Renal pelvis (tissue), 4 donors: ENCODE results near the gene TSEN54. TPM values are rescaled to one million over a fixed set of nuclear protein-coding genes. Genes with fewer than 3 reads are reported as not detected.

ENCODE experiments used
- DNase-seq: peaks from one replicate; pipeline ENCODE4 v3.0.0-alpha.2; 2013
- polyA plus RNA-seq, 3 donors: library from polyadenylated mRNA; unstranded; fragments of 120-200 nt; gene quantifications; one replicate each; pipeline ENCODE4 v1.2.1, GENCODE V29; 2013; ENCODE audit not compliant: insufficient read length in 3 of 3

Gene TSEN54
- polyA plus RNA-seq, 3 donors, result 45.4 to 58.8 (median 55.8) TPM

GRCh38 chr17:75540923-75541503 lies 24.7 kb downstream of the TSEN54 start:
- DNase-seq, result no peak

DNA sequence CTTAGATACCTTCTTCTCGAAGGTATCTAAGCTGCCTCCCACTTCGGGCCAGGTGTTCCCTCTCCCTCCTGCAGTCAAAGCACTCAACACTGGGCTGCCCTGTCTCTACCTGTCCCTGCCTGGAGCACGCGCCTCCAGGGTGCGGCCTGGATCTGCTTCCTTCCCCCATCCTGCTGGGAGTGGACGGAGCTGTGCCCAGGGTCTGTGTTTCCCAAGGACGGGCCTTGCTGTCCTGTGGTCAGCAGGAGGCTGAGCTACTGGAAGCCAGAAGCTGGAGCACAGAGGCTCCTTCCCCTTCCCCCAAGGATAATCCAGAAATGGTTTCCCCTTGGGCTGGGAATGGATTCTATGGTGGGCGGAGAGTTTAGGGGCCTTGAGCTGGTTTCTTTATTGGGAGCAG lies 25.9 kb downstream of the TSEN54 start:
- DNase-seq, result no peak

- DNase-seq, result no peak
Observed at GRCh38 chr17:75542728-75543336, 26.5 kb downstream of the TSEN54 start.

DNA sequence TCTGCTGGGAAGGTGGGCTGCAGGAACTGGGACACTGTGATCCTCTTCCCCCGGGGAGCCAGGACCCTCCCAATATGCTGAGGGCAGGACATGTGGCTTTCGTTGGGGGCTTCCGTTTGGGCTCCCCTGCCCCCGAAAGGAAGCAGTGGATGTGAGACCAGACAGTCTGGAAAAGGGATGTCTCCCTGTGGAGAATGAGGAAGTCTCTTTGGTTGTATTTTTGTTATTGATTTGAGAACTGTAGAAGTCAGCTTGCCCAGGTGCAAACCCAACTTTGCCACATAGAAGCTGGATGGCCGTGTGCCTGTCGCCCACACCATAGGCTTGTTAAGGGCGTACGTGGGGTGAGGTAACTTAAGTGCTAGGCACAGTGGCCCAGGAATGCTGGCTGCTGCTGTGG lies 27.9 kb downstream of the TSEN54 start:
- no peak for DNase-seq

DNA sequence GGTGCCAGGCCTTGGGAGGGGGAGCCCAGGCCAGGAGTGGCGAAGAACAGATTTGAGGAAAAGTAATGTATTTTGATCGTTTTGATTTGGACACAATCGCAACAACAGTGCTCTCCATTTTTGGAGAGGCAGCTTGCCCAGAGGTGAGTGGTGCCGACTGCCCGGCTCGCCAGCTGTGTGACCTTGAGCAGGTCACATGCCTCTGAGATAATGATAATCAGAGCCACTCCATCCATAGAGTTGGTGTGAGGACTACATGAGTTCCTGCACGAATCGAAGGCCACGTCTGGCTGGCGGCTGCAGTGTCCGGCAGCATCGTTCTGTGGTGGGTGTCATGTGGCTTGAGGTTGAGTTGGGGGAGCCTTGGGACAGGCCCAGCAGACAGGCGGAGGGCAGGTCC lies 29.9 kb downstream of the TSEN54 start:
- no peak for DNase-seq

GRCh38 chr17:75547091-75547490 lies 30.8 kb downstream of the TSEN54 start:
- DNase-seq, result no peak

DNA sequence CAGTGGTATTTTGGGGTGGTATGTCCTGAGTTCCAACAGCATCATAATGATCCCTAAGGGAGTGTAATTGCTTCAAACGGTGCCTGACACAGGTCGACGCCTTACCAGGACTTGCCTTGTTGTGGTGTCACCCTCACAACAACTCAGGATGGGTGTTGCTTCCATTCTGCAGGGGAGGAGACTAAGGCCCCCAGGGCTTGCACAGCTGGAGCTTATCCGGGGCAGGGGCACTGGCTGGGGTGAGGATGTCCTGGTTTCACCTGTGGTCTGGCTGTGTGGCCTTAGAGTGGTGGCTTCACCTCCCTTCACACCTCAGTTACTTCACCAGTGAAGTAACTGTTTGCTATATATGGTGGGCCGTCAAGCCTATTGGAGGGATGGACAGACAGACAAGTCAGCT lies 32.5 kb downstream of the TSEN54 start:
- DNase-seq, result no peak

DNA sequence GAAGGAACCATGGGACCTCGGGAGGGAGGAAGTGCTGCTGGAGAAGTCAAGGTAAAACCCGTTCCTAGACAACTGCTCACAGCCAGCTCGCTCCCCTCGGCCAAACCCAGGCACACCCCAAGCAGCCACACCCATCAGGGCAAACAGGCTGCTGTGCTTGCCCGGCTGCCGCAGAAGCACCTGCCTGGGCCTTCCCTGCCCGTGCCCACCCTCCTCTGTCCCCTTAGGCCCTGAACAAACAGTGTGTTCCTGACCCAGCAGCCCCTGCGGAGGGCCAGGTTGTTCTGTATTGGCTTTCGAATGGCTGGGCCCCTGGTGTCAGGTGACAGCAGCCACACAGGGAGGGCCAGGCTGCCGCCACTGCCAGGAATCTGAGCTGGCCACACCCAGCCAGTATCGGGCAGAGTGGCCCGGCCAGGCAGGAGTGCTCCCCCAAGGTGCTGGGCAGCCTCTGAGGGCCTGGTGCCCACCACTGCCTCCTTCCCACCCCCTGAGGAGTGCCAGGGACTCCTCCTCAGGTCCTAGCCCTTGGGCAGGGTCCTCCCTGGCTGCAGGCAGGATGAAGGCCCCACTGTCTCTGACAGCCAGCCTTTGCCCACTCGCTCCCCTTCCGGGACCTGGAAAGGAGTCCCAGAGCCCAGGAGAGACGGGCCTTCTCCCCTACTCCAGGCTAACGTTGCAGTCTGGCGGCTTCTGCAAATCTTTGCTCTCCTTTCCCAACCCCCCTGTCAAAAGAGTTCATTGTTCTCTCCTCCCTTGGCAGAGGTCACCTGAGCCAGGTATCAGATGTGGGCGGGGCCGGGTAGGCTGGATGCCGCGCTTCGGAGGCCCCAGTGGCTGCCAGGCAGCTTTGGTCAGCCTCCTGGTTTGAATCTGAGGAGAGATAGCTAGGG lies 33.2 kb downstream of the TSEN54 start:
- DNase-seq, result peak; percentile 83

DNA sequence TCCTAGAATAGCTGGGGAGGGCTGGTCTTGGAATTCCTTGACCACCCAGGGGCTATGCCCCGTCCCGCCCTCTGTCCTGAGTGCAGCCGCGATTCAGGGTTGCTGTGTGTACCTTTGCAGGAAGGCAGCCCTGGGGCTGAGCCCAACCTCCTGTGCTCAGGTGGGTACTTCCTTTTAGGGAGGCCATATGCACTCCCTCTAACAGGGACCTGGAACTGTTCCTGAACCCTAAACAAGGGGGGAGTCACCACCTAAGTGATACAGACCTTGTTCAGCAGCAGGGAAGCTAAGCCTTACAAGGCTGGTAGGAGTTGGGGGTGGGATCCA lies 33.8 kb downstream of the TSEN54 start:
- no peak for DNase-seq

DNA sequence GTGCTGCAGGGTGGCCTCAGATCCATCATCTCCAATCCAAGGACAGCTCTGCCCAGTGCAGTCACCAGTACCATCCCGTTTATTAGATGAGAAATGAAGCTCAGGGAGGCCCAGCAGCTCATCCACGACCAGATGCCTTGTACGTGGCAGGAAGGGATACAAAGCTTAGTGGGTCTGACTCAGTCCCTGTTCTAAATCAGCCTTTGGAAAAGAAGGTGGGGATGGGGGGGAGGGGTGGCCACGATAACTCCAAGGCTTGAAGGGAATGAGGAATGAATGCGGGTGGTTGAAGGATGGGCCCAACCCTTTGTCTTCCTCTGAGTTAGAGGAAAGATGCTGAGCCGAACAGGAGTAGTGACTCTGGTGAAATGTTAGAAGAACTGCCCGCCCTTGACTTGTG lies 34.9 kb downstream of the TSEN54 start:
- DNase-seq, result no peak

DNA sequence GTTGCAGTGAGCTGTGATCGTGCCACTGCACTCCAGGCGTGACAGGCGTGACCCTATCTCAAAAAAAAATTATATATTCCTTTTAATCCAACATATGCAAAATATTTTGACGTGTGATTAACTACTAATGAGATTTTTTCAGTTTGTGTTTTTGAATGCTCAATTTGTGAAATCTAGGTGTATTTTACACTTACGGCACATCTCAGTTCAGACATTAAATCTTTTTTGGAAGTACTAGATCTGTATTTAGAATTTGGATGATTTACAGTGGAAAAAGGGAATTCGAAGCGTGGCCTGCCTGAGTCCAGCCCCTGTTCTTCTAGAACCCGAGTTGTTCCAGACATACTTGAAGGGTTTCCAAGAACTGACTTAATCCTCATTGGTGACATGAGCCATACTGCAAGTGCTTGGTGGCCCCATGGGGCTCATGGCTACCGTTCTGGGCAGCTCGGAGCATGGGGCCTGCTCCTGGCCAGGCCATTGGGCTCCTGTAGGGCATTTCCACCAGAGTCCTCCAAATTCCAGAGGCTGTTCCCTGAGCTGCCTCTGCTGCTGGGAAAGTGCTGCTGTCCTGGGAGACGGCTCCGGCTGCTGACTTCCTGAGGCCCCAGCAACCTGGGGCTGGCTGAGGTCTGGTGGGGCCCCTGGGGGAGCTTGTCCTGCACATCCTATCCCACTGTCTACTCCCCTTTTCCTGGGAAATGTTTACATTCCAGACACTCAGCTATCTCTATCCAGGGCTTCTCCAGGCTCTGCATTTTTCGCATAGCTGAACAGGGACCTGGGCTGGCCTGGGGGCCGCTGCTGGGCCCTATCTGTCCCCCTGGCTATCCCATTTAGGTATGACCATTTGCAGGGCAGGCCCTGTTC lies 36.3 kb downstream of the TSEN54 start:
- no peak for DNase-seq

- no peak for DNase-seq
Observed at GRCh38 chr17:75553295-75554110, 37.2 kb downstream of the TSEN54 start.

DNA sequence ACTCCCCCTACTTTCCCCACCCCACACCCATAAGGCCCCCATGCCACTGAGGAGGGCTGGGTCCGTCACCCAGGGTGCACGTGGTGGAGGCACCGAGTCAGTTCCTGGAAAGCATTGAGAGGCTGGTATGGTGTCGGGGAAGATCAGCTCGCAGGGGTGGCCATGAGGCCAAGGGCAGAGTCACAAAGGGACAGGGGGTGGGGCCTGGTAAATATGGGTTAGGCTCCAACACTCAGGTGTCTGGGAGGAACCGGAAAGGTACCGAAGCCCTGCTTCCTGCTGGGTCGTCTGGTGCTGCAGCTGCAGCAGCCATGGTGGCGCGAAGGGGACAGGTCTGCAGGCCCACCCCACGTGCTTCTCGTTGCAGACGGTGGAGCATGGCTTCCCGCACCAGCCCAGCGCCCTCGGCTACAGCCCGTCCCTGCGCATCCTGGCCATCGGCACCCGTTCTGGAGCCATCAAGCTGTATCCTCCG lies 39.4 kb downstream of the TSEN54 start:
- DNase-seq, result no peak

DNA sequence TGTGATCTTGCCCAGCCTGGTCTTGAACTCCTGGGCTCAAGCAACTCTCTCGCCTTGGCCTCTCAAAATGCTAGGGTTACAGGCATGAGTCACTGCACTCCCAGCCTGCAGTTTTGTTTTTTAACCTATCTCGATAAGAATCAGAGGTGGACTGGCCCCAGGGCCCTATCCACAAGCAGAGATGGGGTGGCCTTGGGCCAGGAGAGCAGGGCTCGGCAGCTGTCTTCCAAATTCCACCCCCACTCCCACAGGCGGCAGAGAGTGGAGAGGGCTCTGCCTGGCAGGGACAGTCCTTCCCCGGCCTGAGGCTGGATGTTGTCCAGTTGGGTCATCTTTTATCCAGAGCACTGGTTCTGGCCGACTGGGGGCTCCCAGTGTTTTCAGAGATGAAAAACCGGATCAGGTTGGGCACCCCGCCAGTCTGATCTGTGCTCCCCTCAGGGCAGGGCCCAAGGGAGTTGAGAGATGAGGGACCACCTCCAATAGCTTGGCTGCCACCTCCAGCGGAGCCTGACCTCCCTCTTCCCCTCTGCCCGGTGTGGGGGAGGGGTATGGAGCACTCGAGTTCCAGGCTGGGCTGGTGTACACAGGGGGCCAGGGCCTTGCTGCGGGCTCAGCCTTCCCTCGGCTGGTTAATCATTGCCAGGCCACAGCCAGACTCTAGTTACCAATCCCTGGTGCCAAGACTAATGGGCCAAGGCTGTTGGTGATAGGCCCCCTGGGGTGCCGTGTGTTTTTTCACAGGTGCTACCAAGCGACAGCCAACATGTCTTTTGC lies 40.9 kb downstream of the TSEN54 start:
- peak; percentile 90 for DNase-seq

- DNase-seq, result no peak
Observed at GRCh38 chr17:75557852-75558665, 41.7 kb downstream of the TSEN54 start.

DNA sequence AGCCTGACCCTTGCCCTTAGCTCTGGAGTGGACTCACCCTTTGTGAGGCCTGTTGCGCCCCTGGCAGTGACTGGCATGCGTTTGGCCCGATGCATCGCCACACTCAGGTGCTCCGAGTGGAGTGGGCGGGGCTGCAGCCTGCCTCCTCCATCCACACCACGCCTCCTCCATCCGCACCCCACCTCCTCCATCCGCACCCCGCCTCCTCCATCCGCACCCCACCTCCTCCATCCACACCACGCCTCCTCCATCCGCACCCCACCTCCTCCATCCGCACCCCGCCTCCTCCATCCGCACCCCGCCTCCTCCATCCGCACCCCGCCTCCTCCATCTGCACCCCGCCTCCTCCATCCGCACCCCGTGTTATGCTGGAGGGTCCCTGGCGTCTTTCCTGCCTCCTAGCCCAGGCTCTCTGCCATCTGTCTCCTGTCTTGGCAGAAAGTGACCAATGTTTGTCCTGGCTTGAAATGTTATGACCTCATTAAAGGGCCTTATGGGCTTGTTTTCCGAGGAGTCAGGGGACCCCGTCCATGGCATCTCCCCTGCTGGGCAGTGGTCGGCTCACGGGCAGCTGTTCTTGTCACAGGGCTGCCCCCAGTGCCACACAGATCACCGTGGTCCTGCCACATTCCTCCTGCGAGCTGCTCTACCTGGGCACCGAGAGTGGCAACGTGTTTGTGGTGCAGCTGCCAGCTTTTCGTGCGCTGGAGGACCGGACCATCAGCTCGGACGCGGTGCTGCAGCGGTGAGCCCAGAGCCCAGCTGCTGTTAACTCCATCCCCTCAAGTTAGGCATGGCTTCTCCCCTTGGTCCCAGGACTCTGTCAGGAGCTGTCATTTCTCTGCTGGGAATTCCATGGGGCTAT lies 42.6 kb downstream of the TSEN54 start:
- DNase-seq, result no peak

DNA sequence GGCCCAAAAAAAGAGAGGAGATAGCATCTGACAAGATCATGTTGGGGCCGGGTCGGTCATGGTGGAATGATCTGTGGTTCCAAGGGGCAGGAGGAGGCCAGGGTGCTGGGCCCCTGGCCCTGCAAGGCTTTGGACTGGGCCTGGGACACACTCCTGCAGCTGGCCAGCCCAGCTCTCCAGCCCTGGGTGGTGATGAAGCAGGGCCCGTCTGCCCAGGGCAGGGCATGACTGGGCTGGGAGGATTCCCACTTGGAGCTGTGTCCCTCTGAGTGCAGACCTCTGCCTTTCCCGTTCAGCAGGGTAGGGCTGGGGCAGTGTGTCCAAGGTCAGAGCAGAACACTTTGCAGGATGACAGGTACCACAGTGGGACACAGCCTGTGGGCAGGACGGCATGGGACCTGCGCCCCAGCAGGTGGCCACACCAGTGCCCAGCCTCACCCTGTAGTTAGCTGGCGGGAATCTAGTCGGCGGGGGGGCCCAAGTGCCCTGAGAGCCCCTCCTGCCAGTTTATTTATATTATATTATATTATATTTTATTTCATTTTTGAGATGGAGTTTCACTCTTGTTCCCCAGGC lies 43.7 kb downstream of the TSEN54 start:
- no peak for DNase-seq
